CD4-positive, alpha-beta T cell treated with Interleukin-15 for 4 hours (primary cell): ENCODE measurements around the gene S100A12.

Source experiments
- DNase-seq: peaks from one replicate; pipeline ENCODE4 v3.0.0-alpha.2; 2020; ENCODE audit warnings: low spot score

Gene S100A12

GRCh38 chr1:153333902-153334301, 41.5 kb downstream of the S100A12 start:
- DNase-seq, result no peak

GRCh38 chr1:153324912-153325311, 50.5 kb downstream of the S100A12 start:
- DNase-seq, result no peak
